GM18526 (cell line): ENCODE measurements around the gene MTMR4.

Experiments
- POLR2A ChIP-seq: IDR thresholded peaks from 3 replicates; pipeline ENCODE4 v1.6.1; 2011; ENCODE audit not compliant: insufficient read length; ENCODE audit errors: extremely low read depth

The MTMR4 gene

GRCh38 chr17:58513965-58514769 is at the start of gene MTMR4:
Gene MTMR4, minus strand, starts transcription at chr17:58514638. Its CDS starts 231 bp downstream, at chr17:58514407.
- TF ChIP-seq POLR2A = peak; percentile 55

- TF ChIP-seq POLR2A = no peak
Observed at GRCh38 chr17:58560511-58560910, 46.1 kb upstream of the MTMR4 start.

- TF ChIP-seq POLR2A = no peak
Observed at GRCh38 chr17:58557981-58558380, 43.5 kb upstream of the MTMR4 start.

- no peak for TF ChIP-seq POLR2A
Observed at GRCh38 chr17:58556833-58557250, 42.4 kb upstream of the MTMR4 start.

DNA sequence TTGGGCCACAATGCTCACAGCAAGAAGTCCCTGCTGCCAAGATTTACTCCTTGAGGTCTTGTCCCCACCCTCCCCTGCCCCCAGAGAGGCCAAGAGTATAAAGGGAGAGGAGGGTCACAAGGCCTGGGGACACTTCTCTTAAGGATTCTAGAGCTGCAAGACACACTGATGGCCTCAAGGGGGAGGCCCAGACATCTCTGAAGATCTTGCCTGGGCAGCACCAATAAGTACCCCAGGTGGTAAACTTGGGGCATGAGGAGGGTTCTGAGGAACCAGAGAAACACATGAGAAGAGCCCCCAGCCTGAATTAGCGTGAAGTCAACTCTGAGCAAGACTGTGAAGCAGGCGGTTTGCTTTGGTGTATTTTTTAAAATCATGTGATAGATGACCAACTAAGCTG is 26.8 kb upstream of the MTMR4 start:
- TF ChIP-seq POLR2A = no peak

- no peak for TF ChIP-seq POLR2A
Observed at GRCh38 chr17:58539698-58540097, 25.3 kb upstream of the MTMR4 start.

DNA sequence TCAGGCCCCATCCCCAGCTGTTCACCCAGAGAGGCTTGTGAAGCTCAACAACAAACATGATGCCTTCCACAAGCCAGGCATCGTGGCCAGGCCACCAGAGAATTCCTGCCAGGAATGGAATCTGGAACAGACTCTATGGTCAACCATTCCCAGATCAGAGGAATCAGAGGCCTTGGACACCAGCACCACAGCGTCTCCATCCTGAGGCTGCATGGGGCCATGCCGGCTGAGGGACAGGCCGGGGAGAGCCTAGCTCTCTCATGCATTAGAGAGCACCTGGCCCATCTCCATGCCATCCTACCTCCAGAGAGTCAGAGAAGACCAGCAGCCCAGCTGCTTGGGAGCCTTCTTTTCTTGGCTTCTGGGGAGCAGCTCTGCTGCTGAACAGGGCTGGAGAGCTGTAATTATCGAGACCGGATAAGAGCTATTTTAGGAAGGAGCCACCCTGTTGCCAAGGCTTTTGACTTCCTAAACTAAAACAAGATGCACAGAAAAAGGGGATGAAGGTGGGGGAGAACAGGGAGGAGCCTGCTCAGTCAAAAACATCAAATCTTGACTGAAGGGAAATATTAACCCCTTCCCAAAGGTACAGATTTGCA is 24.5 kb upstream of the MTMR4 start:
- no peak for TF ChIP-seq POLR2A

DNA sequence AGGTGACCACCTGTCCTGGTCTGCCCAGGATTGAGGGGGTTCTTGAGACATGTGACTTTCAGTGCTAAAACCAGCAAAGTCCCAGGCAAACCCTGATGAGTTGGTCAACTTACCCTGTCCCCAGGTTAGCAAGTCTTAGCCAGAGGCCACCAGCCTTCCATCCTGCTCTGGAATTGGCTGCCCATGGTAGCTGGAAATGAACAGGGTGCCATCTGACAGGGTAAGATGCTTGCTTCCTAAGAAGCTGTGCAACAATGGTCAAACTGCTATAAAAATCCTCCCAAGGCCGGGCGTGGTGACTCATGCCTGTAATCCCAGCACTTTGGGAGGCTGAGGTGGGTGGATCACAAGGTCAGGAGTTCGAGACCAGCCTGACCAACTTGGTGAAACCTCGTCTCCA is 22.8 kb upstream of the MTMR4 start:
- TF ChIP-seq POLR2A = no peak

GRCh38 chr17:58536542-58536941 is 22.1 kb upstream of the MTMR4 start:
- TF ChIP-seq POLR2A = no peak

GRCh38 chr17:58535431-58535830 is 21.0 kb upstream of the MTMR4 start:
- no peak for TF ChIP-seq POLR2A

DNA sequence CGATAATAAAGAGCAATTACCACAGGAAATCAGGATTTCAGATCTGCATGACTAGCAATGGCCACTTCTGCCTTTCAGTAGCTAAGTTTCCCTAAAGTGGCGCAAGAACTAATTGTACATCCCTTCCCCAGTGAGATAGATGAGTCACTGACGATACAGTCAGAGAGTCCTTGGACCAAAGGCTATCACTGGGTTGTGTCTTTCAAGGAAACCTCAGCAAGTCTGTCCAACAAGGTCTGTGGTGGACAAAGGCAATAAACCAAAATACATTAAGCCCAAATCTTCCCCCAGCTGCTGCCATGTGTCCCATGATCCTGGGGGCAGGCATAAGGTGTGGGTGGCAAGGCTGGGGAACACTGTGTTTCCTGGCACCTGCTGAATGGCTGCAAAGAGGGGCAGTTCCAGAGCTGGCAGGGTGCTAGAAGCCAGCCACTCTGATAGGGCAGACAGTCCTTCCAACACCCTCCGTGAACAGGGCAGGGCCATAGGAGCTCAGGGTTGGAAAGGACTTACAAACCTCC is 20.5 kb upstream of the MTMR4 start:
- no peak for TF ChIP-seq POLR2A

- TF ChIP-seq POLR2A = no peak
Observed at GRCh38 chr17:58534331-58534730, 19.9 kb upstream of the MTMR4 start.

GRCh38 chr17:58533616-58534188 is 19.3 kb upstream of the MTMR4 start:
- TF ChIP-seq POLR2A = no peak

GRCh38 chr17:58532555-58532951 is 18.1 kb upstream of the MTMR4 start:
- TF ChIP-seq POLR2A = no peak

DNA sequence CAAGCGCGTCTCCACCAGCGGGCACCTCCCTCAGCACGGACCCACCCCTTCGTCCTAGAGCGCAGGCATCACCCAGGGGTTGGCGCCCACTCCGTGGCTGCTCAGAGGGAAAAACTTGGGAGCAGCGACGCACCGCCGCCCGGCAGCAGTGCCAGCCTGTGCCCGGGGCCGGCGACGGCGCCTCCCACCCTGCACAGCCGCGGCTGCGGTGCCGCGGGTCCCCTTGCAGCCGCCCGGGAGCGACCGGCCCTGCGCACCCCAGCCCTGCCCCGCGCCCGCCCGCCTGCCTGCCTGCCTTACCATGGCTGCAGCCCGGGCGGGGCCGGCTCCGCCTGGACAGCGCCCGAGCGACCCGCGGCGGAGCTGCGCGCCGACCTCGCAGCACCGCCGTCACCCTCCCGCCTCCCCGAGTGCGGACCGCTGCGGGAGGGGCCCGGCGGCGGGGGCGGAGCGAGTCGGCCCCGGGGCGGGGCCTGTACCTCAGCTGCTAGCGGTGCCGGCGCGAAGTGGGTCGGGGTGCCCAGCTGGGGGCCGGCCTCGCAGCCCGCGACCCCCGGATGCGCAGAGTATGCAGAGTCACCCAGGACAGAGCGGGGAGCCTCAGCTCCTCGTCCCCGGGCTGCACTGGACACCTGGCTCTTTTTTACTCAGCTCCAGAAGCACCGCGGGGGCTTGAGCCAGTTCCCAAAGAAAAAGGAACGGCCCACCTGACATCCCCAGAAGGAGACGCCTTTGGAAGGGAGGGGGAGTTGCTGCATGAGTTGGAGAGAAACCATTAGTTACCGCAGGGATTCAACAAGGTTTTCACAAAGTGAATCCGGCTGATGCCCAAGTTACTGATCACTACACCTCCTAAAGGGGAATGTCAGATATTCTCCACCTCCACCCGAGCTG is 17.5 kb upstream of the MTMR4 start:
- no peak for TF ChIP-seq POLR2A
